Measurements from ENCODE around the gene SIPA1L3.

DNA sequence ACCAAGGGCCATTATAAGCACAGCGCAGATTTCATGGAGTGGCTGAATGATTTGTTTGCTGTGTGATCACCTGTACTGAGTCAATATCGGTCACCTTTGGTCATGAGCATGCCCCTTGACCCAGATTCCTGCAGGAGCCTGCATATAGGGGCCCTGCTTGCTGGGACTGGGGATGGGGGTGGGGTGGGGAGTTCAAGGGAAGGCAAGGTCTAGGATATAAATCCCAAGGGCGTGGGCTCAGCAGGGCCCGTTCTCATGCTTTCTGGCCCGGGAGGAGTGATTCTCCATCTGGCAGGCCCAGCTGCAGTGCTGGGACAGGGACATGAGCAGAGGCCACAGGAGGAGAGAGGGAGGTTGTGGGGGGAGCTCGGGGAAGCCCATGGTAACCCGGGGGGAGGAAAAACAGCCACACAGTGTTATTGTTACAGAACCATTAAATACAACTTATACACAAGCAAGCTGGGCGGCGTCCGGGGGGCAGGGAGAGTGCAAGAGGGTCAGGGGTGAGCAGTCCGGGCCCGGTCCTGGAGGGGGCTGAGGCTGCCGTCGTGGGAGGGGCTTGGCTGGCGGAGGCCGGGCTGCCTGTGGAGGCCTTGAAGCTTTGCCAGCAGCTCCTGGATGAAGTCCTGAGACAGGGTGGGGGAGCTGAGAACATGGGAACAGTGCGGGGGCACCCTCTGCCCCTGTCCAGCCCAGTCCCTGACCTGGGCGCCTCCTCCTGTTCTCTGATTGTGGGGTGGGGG is 344.0 kb downstream of the SIPA1L3 start:
- no peak for TF ChIP-seq CTCF (conservative IDR thresholded peaks at IDR 0.05 in 1 of 2, IDR thresholded peaks at IDR 0.05 in 1 of 2; ENCODE audit: extremely low read depth in 1 of 2, insufficient read depth in 1 of 2, low read depth in 1 of 2, low read length in 2 of 2)
- TF ChIP-seq EZH2 (IDR thresholded peaks at IDR 0.05; ENCODE audit: borderline replicate concordance, low read length) = no peak

Data from mammary epithelial cell (primary cell).